ENCODE measurements around the gene DICER1. TPM values are rescaled to one million over a fixed set of nuclear protein-coding genes. Genes with fewer than 3 reads are reported as not detected.

DICER1 gene
- total RNA-seq, 1 experiment from 2014 or later = 57.1 TPM

DNA sequence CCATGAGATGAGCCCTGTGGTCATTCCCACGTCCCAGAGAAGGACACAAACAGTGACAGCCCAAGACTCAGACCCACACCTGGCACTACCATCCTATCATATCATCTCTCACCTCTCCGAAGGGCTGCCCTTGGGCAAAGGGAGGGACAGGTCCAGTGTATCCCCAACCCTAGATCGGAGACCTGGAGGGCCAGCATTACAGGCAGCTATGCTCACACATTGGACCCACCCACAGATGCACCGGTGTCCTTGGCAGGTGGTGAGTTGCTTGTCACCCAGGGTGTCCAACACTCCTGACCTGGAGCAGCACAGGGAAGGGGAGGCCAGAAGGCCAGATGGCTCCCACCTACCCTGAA is 117.4 kb downstream of the DICER1 start:
- no peak for DNase-seq (ENCODE audit: low spot score)

DNA sequence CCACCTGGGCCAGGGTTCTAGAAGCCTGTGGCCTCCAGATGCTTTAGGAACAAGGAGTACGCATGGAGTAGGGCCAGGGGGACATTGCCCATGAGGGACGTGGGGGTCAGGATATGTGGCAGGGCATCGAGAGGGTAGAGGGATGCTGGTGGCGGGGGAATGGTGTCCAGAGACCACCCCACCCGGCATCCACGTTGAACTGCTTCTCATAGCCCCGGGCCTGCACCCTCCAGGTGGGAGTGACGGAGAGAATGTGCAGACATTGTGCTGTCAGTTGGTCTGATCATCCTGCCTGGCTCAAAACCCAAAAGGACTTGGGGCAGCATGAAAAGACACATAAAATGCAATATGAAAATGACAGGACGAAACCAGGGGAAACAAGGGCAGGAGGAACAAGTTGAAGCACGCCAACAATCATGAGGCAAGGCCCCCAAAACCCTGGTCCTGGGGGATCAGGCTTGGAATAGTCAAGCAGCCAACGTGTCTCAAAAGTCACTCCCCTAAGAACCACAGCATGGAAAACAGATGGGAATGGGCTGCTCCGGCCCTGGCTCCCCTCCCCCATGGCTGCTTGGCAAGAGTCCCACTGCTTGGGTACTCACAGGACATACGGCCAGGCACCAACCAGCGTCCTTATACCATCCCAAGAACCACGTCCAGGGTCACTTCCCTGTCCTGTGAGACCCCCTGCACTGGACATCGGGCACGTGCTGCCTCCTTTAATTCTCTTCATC is 117.9 kb downstream of the DICER1 start:
- no peak overlapping the region for H3K4me3 ChIP-seq (ENCODE audit: low read depth, low read length, poor library complexity, severe bottlenecking)
- ChIA-PET POLR2A (ENCODE audit: low non-redundant PET) (no interaction called here), CTCF (no interaction called here)
- DNase-seq (ENCODE audit: low spot score) = no peak
- BruUV-seq (replicated peaks) = no TSS peak
- H3K4me1 ChIP-seq (ENCODE audit: insufficient read depth, low read length, poor library complexity, severe bottlenecking) = no peaks in the 10 kb centered on the region
- intact Hi-C loops (cut with micrococcal nuclease; ENCODE audit: unreplicated experiment) = no loop called here
- H3K9me3 ChIP-seq (ENCODE audit: low read depth, low read length, poor library complexity, severe bottlenecking) = no peaks in the 10 kb centered on the region
- no peaks in the 10 kb centered on the region for H3K36me3 ChIP-seq (ENCODE audit: insufficient read depth, low read length, poor library complexity, severe bottlenecking)
- no peak overlapping the region for H3K27ac ChIP-seq (ENCODE audit: low read depth, low read length, poor library complexity, severe bottlenecking)
- TF ChIP-seq EZH2 (IDR thresholded peaks at IDR 0.05; ENCODE audit: borderline replicate concordance, low read depth, low read length, poor library complexity, severe bottlenecking) (no peak), CTCF (conservative IDR thresholded peaks at IDR 0.05; ENCODE audit: low read depth, low read length) (no peak)
- H3K27me3 ChIP-seq (replicated peaks; ENCODE audit: insufficient read depth, low read depth, low read length, poor library complexity) = no peaks in the 10 kb centered on the region

More for the DNA sequence above, 117.4 kb downstream of the DICER1 start:
- Histone ChIP-seq H3K4me3 (ENCODE audit: low read depth, low read length, poor library complexity, severe bottlenecking) (no peak overlapping the region), H3K36me3 (ENCODE audit: insufficient read depth, low read length, poor library complexity, severe bottlenecking) (no peaks in the 10 kb centered on the region), H3K9me3 (ENCODE audit: low read depth, low read length, poor library complexity, severe bottlenecking) (no peaks in the 10 kb centered on the region), H3K27me3 (replicated peaks; ENCODE audit: insufficient read depth, low read depth, low read length, poor library complexity) (no peaks in the 10 kb centered on the region), H3K4me1 (ENCODE audit: insufficient read depth, low read length, poor library complexity, severe bottlenecking) (no peaks in the 10 kb centered on the region), H3K27ac (ENCODE audit: low read depth, low read length, poor library complexity, severe bottlenecking) (no peak overlapping the region)
- TF ChIP-seq EZH2 (IDR thresholded peaks at IDR 0.05; ENCODE audit: borderline replicate concordance, low read depth, low read length, poor library complexity, severe bottlenecking) = no peak
- BruUV-seq (replicated peaks) = no TSS peak
- intact Hi-C loops (cut with micrococcal nuclease; ENCODE audit: unreplicated experiment) = no loop called here
- ChIA-PET POLR2A (ENCODE audit: low non-redundant PET) (no interaction called here), CTCF (no interaction called here)

DNA sequence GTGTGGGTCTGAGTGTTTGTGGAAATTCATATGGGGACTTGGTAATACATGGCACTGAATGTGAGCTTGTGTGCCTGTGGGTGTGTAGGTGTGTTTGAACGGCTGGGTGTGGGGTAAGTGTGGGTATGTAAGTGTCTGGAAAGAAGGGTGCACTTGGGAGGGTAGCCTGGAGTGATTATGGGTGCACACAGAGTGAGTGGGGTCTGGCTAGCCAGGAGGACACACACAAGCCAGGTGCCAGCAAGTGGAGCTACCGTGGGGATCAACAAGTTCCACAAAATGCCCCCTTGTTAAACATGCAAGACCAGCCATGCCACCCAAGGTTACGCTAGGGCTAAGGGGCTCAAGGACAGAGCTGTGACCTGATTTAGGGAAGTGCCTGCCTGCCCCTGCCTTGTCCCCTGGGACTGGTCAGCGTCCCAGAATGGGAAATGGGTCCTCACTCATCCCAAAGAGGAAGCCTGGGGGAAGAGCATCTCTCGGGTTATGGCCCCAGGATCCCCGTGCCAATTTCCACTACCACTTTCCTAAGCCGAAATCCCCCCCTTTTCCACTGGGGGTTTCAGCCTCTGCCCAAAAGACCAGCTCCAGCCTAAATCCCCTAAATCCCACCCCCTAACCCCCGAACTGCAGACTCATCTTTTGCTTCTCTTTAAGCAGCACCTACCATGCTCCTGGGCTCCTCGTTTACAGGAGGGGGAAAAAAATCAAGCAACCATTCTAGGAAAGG is 118.6 kb downstream of the DICER1 start:
- Histone ChIP-seq H3K4me1 (ENCODE audit: insufficient read depth, low read length, poor library complexity, severe bottlenecking) (no peaks in the 10 kb centered on the region), H3K36me3 (ENCODE audit: insufficient read depth, low read length, poor library complexity, severe bottlenecking) (no peaks in the 10 kb centered on the region), H3K9me3 (ENCODE audit: low read depth, low read length, poor library complexity, severe bottlenecking) (no peaks in the 10 kb centered on the region), H3K4me3 (ENCODE audit: low read depth, low read length, poor library complexity, severe bottlenecking) (no peak overlapping the region), H3K27ac (ENCODE audit: low read depth, low read length, poor library complexity, severe bottlenecking) (no peak overlapping the region), H3K27me3 (replicated peaks; ENCODE audit: insufficient read depth, low read depth, low read length, poor library complexity) (no peaks in the 10 kb centered on the region)
- ChIA-PET POLR2A (ENCODE audit: low non-redundant PET) (no interaction called here), CTCF (no interaction called here)
- no peak for TF ChIP-seq CTCF (conservative IDR thresholded peaks at IDR 0.05; ENCODE audit: low read depth, low read length)
- no peak for TF ChIP-seq EZH2 (IDR thresholded peaks at IDR 0.05; ENCODE audit: borderline replicate concordance, low read depth, low read length, poor library complexity, severe bottlenecking)
- no peak for DNase-seq (ENCODE audit: low spot score)
- intact Hi-C loops (cut with micrococcal nuclease; ENCODE audit: unreplicated experiment) = no loop called here
- no TSS peak for BruUV-seq (replicated peaks)
